Activated naive CD4-positive, alpha-beta T cell treated with anti-CD3 and anti-CD28 coated beads, Interleukin-2, amount 10 ng/mL, durations not matched to agents 7 days and 5 days (primary cell): ENCODE measurements around the gene RAPGEF2.
"Not testable (repeated sequence)": the region's sequence is repeated elsewhere in the genome, so short reads cannot be mapped to it uniquely, and the experiment has no call there.

Experiments used
- CTCF ChIA-PET: fragments of 350-600 bp; sonication (Branson Sonifier 250); formaldehyde crosslinking; loops from one replicate; lab custom pipeline; 2021; ENCODE audit warnings: antibody characterized with exemption; lab: Charles Lee
- DNase-seq: peaks from one replicate; pipeline ENCODE4 v3.0.0-alpha.2; 2020
- H3K27ac Mint-ChIP-seq: one replicate; pipeline ENCODE4 v1.8.0; 2021; ENCODE audit warnings: mild to moderate bottlenecking, moderate library complexity, mixed read lengths
- H3K27me3 Mint-ChIP-seq: one replicate; pipeline ENCODE4 v1.8.0; 2021; ENCODE audit warnings: mild to moderate bottlenecking, mixed read lengths
- H3K36me3 Mint-ChIP-seq: one replicate; pipeline ENCODE4 v1.8.0; 2021; ENCODE audit warnings: mixed read lengths
- H3K4me1 Mint-ChIP-seq: one replicate; pipeline ENCODE4 v1.8.0; 2021; ENCODE audit warnings: mixed read lengths
- H3K4me3 Mint-ChIP-seq: one replicate; pipeline ENCODE4 v1.8.0; 2021; ENCODE audit warnings: mild to moderate bottlenecking, moderate library complexity, mixed read lengths
- H3K9me3 Mint-ChIP-seq: one replicate; pipeline ENCODE4 v1.8.0; 2021; ENCODE audit warnings: mixed read lengths

RAPGEF2 gene

DNA sequence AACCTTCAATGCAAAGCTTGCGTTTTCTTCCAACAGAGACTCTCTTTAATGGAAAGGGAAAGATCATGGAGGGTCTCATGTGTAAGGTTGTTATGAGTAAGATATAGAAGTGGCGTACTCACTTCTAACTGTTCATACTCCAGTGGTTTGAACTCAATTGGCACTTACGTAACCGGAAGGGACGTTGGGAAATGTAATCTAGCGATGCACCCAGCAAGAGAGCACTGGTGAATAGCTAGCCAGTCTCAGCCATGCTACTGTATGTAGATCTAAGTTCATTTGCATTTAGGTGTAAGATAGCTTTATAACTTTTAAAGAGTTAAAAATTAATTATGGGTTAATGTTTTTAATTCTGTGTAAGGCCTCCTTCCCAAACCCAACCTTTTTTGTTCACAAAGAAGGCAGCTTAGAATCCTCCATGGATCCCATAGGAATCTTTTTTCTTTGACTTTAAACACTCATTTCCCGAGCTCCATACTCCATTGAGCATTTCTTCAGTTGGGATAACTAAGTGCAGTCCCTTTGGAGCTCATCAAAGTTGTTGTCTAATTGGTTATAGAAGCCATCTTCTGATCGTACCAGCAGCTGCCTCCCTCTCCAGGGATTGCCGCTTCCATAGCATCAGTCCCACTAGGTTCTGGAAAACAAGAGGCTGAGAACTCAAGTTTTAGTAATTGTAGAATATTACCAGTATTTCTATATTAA, 191.1 kb downstream of the RAPGEF2 start:
- CTCF ChIA-PET, result no interaction called here
- DNase-seq, result no peak
- no peaks in the 10 kb centered on the region for H3K27me3 Mint-ChIP-seq
- no peaks in the 10 kb centered on the region for H3K9me3 Mint-ChIP-seq
- no peak overlapping the region for H3K4me3 Mint-ChIP-seq
- H3K27ac Mint-ChIP-seq, result no peak overlapping the region
- peaks cover 2% of the 10 kb centered on the region for H3K4me1 Mint-ChIP-seq
- H3K36me3 Mint-ChIP-seq, result no peaks in the 10 kb centered on the region

DNA sequence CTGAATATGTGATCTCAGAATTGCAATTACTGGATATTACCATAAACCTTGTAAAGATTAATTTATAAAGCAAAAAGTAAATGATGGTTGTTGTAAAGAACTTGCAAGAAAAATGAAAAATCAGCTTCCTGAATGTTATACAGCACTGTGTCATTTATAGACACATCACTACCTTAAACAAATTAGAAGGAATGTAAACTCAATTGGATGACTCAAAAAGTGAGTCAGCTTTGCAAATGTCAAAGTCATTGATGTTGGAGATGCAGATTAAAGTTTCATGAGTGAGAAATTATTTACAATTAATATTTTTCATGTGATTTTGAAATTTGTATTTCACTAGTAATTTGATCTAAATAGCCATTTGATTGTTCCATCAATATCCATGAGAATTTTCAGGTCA, 193.2 kb downstream of the RAPGEF2 start:
- CTCF ChIA-PET, result no interaction called here
- no peak for DNase-seq
- H3K27ac Mint-ChIP-seq, result no peak overlapping the region
- H3K27me3 Mint-ChIP-seq, result no peaks in the 10 kb centered on the region
- H3K36me3 Mint-ChIP-seq, result no peaks in the 10 kb centered on the region
- no peak overlapping the region for H3K4me3 Mint-ChIP-seq
- no peaks in the 10 kb centered on the region for H3K4me1 Mint-ChIP-seq
- no peaks in the 10 kb centered on the region for H3K9me3 Mint-ChIP-seq

GRCh38 chr4:159297091-159297490, 194.2 kb downstream of the RAPGEF2 start:
- CTCF ChIA-PET, result no interaction called here
- Mint-ChIP-seq H3K36me3 (no peaks in the 10 kb centered on the region), H3K4me3 (no peak overlapping the region), H3K27ac (no peak overlapping the region), H3K27me3 (no peaks in the 10 kb centered on the region), H3K4me1 (no peaks in the 10 kb centered on the region), H3K9me3 (no peaks in the 10 kb centered on the region)
- no peak for DNase-seq

- Mint-ChIP-seq H3K27ac (no peak overlapping the region), H3K36me3 (no peaks in the 10 kb centered on the region), H3K27me3 (no peaks in the 10 kb centered on the region), H3K4me1 (no peaks in the 10 kb centered on the region), H3K4me3 (no peak overlapping the region), H3K9me3 (no peaks in the 10 kb centered on the region)
- CTCF ChIA-PET, result no interaction called here
- no peak for DNase-seq
These were observed 195.6 kb downstream of the RAPGEF2 start for GRCh38 chr4:159298502-159298901.

GRCh38 chr4:159303435-159303834, 200.6 kb downstream of the RAPGEF2 start:
- Mint-ChIP-seq H3K27ac (no peak overlapping the region), H3K27me3 (no peaks in the 10 kb centered on the region), H3K4me1 (no peaks in the 10 kb centered on the region), H3K4me3 (no peak overlapping the region), H3K9me3 (peaks cover 3% of the 10 kb centered on the region), H3K36me3 (peaks cover 13% of the 10 kb centered on the region)
- CTCF ChIA-PET, result no interaction called here
- DNase-seq, result no peak

DNA sequence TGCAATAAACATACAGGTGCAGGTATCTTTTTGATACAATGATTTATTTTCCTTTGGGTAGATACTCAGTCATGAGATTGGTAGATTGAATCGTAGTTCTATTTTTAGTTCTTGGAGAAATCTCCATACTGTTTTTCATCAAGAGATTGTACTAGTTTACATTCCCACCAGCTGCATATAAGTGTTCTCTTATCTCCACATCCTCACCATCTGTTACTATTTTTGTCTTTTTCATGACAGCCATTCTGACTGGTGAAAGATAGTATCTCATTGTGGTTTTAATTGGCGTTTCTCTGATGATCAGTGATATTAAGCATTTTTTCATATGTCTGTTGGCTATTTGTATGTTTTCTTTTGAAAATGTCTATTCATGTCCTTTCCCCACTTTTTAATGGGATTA, 202.2 kb downstream of the RAPGEF2 start:
- Mint-ChIP-seq H3K4me1 (no peaks in the 10 kb centered on the region), H3K36me3 (peaks cover 13% of the 10 kb centered on the region), H3K9me3 (peaks cover 3% of the 10 kb centered on the region), H3K27me3 (no peaks in the 10 kb centered on the region), H3K4me3 (no peak overlapping the region), H3K27ac (no peak overlapping the region)
- CTCF ChIA-PET, result no interaction called here
- no peak for DNase-seq

- CTCF ChIA-PET, result no interaction called here
These were observed 205.1 kb downstream of the RAPGEF2 start for GRCh38 chr4:159307929-159308328.

DNA sequence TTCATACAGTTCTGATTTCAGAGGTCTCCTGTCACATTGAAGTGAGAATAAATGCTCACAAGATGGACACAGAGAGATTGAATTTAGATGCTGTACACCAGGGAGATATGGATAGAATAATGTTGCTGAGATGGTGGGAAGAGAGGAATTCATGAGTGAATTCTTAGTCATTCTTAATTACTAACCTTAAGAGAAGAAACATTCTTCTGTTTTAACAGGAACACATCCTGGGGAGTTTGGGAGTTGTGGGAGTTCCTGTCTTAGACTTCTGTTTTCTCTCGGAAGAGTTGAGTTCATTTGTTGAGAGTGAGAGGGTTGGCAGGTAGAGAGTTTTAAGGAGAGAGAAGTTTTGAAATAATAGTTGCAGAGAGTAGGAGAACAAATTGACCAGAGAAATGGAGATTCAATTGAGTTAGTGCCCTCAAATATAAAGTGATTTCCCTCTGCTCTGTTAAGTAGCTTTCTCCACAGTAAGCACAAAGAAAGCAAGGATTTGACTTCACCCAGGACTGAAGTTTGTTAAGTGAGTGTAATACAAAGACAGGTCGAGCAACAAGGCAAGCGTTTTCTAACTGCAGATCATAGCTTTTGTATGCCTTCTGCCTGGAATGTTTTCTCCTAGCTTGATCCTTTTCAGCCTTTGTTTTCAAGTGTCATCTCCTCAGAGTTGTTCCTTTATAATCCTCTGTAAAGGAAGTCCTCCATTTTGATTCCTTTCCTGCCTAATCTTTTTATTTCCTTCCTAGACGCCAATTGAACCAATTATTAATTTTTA, 205.9 kb downstream of the RAPGEF2 start:
- H3K4me3 Mint-ChIP-seq, result no peak overlapping the region
- H3K36me3 Mint-ChIP-seq, result peaks cover 13% of the 10 kb centered on the region

More at GRCh38 chr4:159307929-159308328, 205.1 kb downstream of the RAPGEF2 start:
- Mint-ChIP-seq H3K9me3 (peaks cover 3% of the 10 kb centered on the region), H3K36me3 (peaks cover 13% of the 10 kb centered on the region), H3K27me3 (no peaks in the 10 kb centered on the region), H3K27ac (no peak overlapping the region), H3K4me1 (no peaks in the 10 kb centered on the region), H3K4me3 (no peak overlapping the region)
- no peak for DNase-seq

DNA sequence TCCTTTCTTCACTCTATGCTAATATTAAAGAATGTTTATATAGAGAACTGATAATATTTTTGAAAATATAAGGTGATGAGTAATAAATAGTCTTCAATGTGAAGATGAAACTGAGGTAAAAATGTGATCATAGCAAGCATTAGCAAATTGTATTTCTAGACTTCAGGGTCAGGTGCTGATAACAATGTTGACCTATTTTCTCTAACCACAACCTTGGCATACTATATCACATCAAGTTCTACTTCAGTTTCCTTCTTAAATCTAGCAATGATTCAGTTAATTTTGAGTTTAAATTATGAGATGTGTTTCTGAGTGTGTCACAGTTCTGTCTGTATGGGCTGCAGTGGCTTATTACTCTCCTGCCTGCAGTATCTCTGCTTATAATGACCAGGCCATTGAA, 209.4 kb downstream of the RAPGEF2 start:
- DNase-seq, result no peak
- H3K27me3 Mint-ChIP-seq, result no peaks in the 10 kb centered on the region
- H3K27ac Mint-ChIP-seq, result no peak overlapping the region
- peaks cover 3% of the 10 kb centered on the region for H3K36me3 Mint-ChIP-seq
- CTCF ChIA-PET, result no interaction called here
- H3K9me3 Mint-ChIP-seq, result no peaks in the 10 kb centered on the region
- no peak overlapping the region for H3K4me3 Mint-ChIP-seq
- no peaks in the 10 kb centered on the region for H3K4me1 Mint-ChIP-seq

More for the DNA sequence above, 205.9 kb downstream of the RAPGEF2 start:
- DNase-seq, result no peak
- CTCF ChIA-PET, result no interaction called here
- Mint-ChIP-seq H3K27ac (no peak overlapping the region), H3K9me3 (peaks cover 3% of the 10 kb centered on the region), H3K27me3 (no peaks in the 10 kb centered on the region), H3K4me1 (no peaks in the 10 kb centered on the region)

DNA sequence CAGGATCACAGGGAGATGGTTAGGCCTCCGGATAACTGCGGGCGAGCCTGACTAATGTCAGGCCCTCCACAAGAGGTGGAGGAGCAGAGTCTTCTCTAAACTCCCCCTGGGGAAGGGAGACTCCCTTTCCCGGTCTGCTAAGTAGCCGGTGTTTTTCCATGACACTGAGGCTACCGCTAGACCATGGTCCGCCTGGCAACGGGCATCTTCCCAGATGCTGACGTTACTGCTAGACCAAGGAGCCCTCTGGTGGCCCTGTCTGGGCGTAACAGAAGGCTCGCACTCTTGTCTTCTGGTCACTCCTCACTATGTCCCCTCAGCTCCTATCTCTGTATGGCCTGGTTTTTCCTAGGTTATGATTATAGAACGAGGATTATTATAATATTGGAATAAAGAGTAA, 213.0 kb downstream of the RAPGEF2 start:
- not testable (repeated sequence) for H3K4me3 Mint-ChIP-seq, H3K36me3 Mint-ChIP-seq, DNase-seq, H3K27me3 Mint-ChIP-seq, H3K9me3 Mint-ChIP-seq, H3K27ac Mint-ChIP-seq, H3K4me1 Mint-ChIP-seq
- CTCF ChIA-PET, result interaction anchor here (0.7 kb wide), 1 partner anchor 216 kb away, joined by 4 read pairs; no protein-coding TSS in a partner anchor

DNA sequence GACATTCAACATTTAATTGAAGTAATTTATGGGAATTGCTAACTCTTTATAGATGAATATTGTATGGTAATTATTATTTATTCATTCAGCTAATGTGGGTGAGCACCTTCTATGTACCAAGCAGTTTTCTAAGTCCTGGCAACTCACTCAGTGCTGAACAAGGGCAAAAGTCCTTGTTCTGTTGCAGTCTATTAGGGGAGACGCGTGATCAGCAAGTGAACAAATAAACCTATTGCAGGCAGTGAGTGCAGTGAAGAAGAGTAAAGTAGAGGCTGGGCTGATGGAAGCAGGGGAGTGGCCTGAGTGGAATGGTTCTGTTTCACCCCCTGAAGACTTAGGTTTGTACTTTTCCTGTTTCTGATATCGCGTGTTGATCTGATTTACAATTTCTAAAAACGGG, 214.3 kb downstream of the RAPGEF2 start:
- Mint-ChIP-seq H3K27me3 (no peaks in the 10 kb centered on the region), H3K4me3 (no peak overlapping the region), H3K4me1 (no peaks in the 10 kb centered on the region), H3K36me3 (peaks cover 5% of the 10 kb centered on the region), H3K9me3 (no peaks in the 10 kb centered on the region), H3K27ac (no peak overlapping the region)
- CTCF ChIA-PET, result no interaction called here
- DNase-seq, result no peak

DNA sequence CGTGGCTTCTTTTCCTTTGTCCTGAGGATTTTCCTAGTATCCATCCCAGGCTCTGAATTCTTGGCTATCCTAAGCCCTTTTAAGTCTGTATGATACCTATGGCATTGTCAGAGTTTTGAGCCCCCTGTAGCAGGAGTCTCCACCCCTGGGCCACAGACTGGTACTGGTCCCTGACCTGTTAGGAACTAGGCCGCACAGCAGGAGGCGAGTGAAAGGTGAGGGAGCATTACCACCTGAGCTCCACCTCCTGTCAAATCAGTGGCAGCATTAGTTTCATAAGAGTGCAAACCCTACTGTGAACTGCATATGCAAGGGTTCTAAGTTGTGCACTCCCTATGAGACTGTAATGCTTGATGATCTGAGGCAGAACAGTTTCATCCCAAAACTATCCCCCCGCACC, 216.1 kb downstream of the RAPGEF2 start:
- H3K27me3 Mint-ChIP-seq, result no peaks in the 10 kb centered on the region
- H3K4me3 Mint-ChIP-seq, result no peak overlapping the region
- no peak overlapping the region for H3K27ac Mint-ChIP-seq
- no peaks in the 10 kb centered on the region for H3K4me1 Mint-ChIP-seq
- H3K9me3 Mint-ChIP-seq, result no peaks in the 10 kb centered on the region
- CTCF ChIA-PET, result interaction anchor here (0.7 kb wide), 1 partner anchor 136 kb away, joined by 3 read pairs; no protein-coding TSS in a partner anchor
- peaks cover 15% of the 10 kb centered on the region for H3K36me3 Mint-ChIP-seq
- no peak for DNase-seq

DNA sequence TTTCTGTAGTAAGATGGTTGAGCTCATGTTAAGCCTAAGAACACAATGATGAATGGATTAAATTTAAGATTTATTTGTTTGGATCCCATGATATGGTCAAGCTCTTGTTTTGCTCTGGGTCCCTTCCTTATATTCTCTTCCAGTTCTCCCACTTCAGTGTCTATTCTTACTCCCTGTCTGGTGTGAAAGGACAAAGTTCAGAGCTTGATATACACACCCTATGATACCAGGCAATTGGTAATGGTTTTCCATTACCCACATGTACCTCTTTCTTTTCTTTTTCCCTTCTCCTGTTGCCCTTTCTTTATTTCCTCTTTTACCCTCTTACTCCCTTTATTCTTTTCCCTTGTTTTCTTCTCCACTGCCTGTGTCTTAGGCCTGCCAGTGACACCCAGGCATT, 223.6 kb downstream of the RAPGEF2 start:
- Mint-ChIP-seq H3K27me3 (no peaks in the 10 kb centered on the region), H3K36me3 (peaks cover 18% of the 10 kb centered on the region), H3K4me3 (no peak overlapping the region), H3K9me3 (no peaks in the 10 kb centered on the region), H3K27ac (no peak overlapping the region), H3K4me1 (no peaks in the 10 kb centered on the region)
- CTCF ChIA-PET, result no interaction called here
- DNase-seq, result no peak

- CTCF ChIA-PET, result no interaction called here
- Mint-ChIP-seq H3K4me1 (no peaks in the 10 kb centered on the region), H3K36me3 (peaks cover 11% of the 10 kb centered on the region), H3K27ac (no peak overlapping the region), H3K4me3 (no peak overlapping the region), H3K27me3 (no peaks in the 10 kb centered on the region), H3K9me3 (no peaks in the 10 kb centered on the region)
- DNase-seq, result no peak
These were observed 225.9 kb downstream of the RAPGEF2 start for GRCh38 chr4:159328766-159329165.

GRCh38 chr4:159334461-159334860, 231.6 kb downstream of the RAPGEF2 start:
- Mint-ChIP-seq H3K9me3 (no peaks in the 10 kb centered on the region), H3K27ac (no peak overlapping the region), H3K4me3 (no peak overlapping the region), H3K27me3 (no peaks in the 10 kb centered on the region), H3K36me3 (peaks cover 22% of the 10 kb centered on the region), H3K4me1 (no peaks in the 10 kb centered on the region)
- no peak for DNase-seq
- CTCF ChIA-PET, result no interaction called here
